ENCODE results near the gene NCEH1. TPM values are rescaled to one million over a fixed set of nuclear protein-coding genes. Genes with fewer than 3 reads are reported as not detected.

NCEH1 gene
- polyA plus RNA-seq, 1 of the 3 experiments (the other 2 are of a cell fraction) = 7.5 TPM

- Histone ChIP-seq H2AFZ (ENCODE audit: low read depth) (no peak overlapping the region), H3K27me3 (ENCODE audit: insufficient read depth) (no peaks in the 10 kb centered on the region)
- 70% methylated on average over 2 of the region's 2 CpGs for WGBS (ENCODE audit: low lambda C conversion rate)
These were observed 18.0 kb downstream of the NCEH1 start for GRCh38 chr3:172692751-172693338.

DNA sequence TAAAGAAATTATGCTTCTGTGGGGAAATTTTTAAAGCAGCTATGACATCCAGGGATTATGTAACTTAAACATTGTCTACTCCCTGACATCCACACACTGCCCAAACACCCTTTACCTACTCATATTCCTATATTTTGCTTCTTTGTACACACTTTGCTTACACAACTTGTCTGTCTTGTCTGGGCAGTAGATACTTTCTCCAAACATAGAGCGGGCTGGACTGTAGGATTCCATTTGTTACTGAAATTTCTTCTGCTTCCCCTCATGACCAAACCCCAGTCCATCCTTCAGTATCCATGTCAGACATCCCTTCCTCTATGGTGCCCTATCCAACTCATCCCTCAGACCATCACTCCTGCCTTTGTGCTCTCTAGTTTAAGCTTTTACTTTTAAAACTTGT, 19.9 kb downstream of the NCEH1 start:
- H3K4me3 ChIP-seq (ENCODE audit: low read depth in 2 of 2, low read length in 1 of 2) = no peak overlapping the region
- CTCF ChIA-PET = interaction anchor here (0.8 to 2.2 kb wide), 2 partner anchors 14 to 16 kb away, joined by 3 to 11 read pairs; no protein-coding TSS in a partner anchor
- peaks cover 2% of the 10 kb centered on the region for H3F3A ChIP-seq (replicated peaks; ENCODE audit: insufficient read depth)
- no peaks in the 10 kb centered on the region for H3K27me3 ChIP-seq (ENCODE audit: insufficient read depth)
- H3K9ac ChIP-seq = no peak overlapping the region
- no peak overlapping the region for H2AFZ ChIP-seq (ENCODE audit: low read depth)
- H3K9me2 ChIP-seq = no peaks in the 10 kb centered on the region
- H3K9me3 ChIP-seq = no peaks in the 10 kb centered on the region
- H3K79me2 ChIP-seq (ENCODE audit: insufficient read depth) = peaks cover 32% of the 10 kb centered on the region; the same call in 1 of the 2 replicates
- DNase-seq = no peak
- no peaks in the 10 kb centered on the region for H4K20me1 ChIP-seq (ENCODE audit: insufficient read depth)
- 100% methylated on average over 1 of the region's 1 CpG for WGBS (ENCODE audit: low lambda C conversion rate)
- H3K4me2 ChIP-seq = no peak overlapping the region
- POLR2A ChIA-PET = no interaction called here
- no peak for TF ChIP-seq FOXJ3 (CRISPR knock-in tag; IDR thresholded peaks at IDR 0.05)
- no peak for TF ChIP-seq MAX (IDR thresholded peaks at IDR 0.05; ENCODE audit: low read depth)
- TF ChIP-seq RAD21 (IDR thresholded peaks at IDR 0.05; ENCODE audit: low read length) = no peak
- TF ChIP-seq NFIC (IDR thresholded peaks at IDR 0.05; ENCODE audit: borderline replicate concordance) = no peak
- no peak for TF ChIP-seq RFX5 (IDR thresholded peaks at IDR 0.05; ENCODE audit: low read length)
- TF ChIP-seq TCF12 (IDR thresholded peaks at IDR 0.05) = no peak
- TF ChIP-seq GABPA (IDR thresholded peaks at IDR 0.05; ENCODE audit: low read depth) = no peak
- no peak for TF ChIP-seq ELF1 (IDR thresholded peaks at IDR 0.05)
- TF ChIP-seq EZH2phosphoT487 (IDR thresholded peaks at IDR 0.05; ENCODE audit: borderline replicate concordance, low read depth) = no peak
- no peak for TF ChIP-seq SIN3A (IDR thresholded peaks at IDR 0.05; ENCODE audit: borderline replicate concordance, low read depth, low read length)
- TF ChIP-seq MEF2A (IDR thresholded peaks at IDR 0.05; ENCODE audit: borderline replicate concordance, low read depth) = no peak
- no peak for TF ChIP-seq MXI1 (IDR thresholded peaks at IDR 0.05; ENCODE audit: low read depth, low read length)
- TF ChIP-seq, protein P1, sequence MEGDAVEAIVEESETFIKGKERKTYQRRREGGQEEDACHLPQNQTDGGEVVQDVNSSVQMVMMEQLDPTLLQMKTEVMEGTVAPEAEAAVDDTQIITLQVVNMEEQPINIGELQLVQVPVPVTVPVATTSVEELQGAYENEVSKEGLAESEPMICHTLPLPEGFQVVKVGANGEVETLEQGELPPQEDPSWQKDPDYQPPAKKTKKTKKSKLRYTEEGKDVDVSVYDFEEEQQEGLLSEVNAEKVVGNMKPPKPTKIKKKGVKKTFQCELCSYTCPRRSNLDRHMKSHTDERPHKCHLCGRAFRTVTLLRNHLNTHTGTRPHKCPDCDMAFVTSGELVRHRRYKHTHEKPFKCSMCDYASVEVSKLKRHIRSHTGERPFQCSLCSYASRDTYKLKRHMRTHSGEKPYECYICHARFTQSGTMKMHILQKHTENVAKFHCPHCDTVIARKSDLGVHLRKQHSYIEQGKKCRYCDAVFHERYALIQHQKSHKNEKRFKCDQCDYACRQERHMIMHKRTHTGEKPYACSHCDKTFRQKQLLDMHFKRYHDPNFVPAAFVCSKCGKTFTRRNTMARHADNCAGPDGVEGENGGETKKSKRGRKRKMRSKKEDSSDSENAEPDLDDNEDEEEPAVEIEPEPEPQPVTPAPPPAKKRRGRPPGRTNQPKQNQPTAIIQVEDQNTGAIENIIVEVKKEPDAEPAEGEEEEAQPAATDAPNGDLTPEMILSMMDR (IDR thresholded peaks at IDR 0.05) = no peak
- TF ChIP-seq JUND (IDR thresholded peaks at IDR 0.05) = no peak
- no peak for TF ChIP-seq PBX3 (IDR thresholded peaks at IDR 0.05)
- TF ChIP-seq NRF1 (IDR thresholded peaks at IDR 0.05; ENCODE audit: low read depth, low read length) = no peak
- TF ChIP-seq YY1 (IDR thresholded peaks at IDR 0.05; ENCODE audit: low read depth) = no peak
- H3K27ac ChIP-seq (ENCODE audit: low read depth in 2 of 2, low read length in 1 of 2) = no peak overlapping the region
- H3K4me1 ChIP-seq (ENCODE audit: control insufficient read depth in 1 of 2, insufficient read depth in 2 of 2, low read depth in 1 of 2, low read length in 1 of 2) = no peaks in the 10 kb centered on the region
- no peaks in the 10 kb centered on the region for H3K36me3 ChIP-seq (replicated peaks in 1 of 2; ENCODE audit: control insufficient read depth in 1 of 2, insufficient read depth in 2 of 2, low read length in 1 of 2)

More at GRCh38 chr3:172692751-172693338, 18.0 kb downstream of the NCEH1 start:
- no peaks in the 10 kb centered on the region for H3F3A ChIP-seq (replicated peaks; ENCODE audit: insufficient read depth)
- H3K4me2 ChIP-seq = no peak overlapping the region
- TF ChIP-seq RXRA (IDR thresholded peaks at IDR 0.05; ENCODE audit: borderline replicate concordance, low read depth) (no peak), EZH2phosphoT487 (IDR thresholded peaks at IDR 0.05; ENCODE audit: borderline replicate concordance, low read depth) (no peak), FOXM1 (IDR thresholded peaks at IDR 0.05; ENCODE audit: low read depth) (no peak), MXI1 (IDR thresholded peaks at IDR 0.05; ENCODE audit: low read depth, low read length) (no peak), EP300 (IDR thresholded peaks at IDR 0.05; ENCODE audit: borderline replicate concordance in 1 of 2, low read depth in 1 of 2, low read length in 1 of 2) (no peak), SMC3 (IDR thresholded peaks at IDR 0.05; ENCODE audit: low read depth, low read length) (no peak), RCOR1 (IDR thresholded peaks at IDR 0.05; ENCODE audit: low read length) (no peak), NRF1 (IDR thresholded peaks at IDR 0.05; ENCODE audit: low read depth, low read length) (no peak), GATA2 (CRISPR knock-in tag; IDR thresholded peaks at IDR 0.05) (no peak), TAF1 (IDR thresholded peaks at IDR 0.05; ENCODE audit: borderline replicate concordance, low read depth, low read length) (no peak), TCF12 (IDR thresholded peaks at IDR 0.05) (no peak), FOXJ3 (CRISPR knock-in tag; IDR thresholded peaks at IDR 0.05) (no peak), RFX5 (IDR thresholded peaks at IDR 0.05; ENCODE audit: low read length) (no peak), ELF1 (IDR thresholded peaks at IDR 0.05) (no peak)
- TF ChIP-seq, protein P1 (IDR thresholded peaks at IDR 0.05) = no peak
- H3K9ac ChIP-seq = no peak overlapping the region
- CTCF ChIA-PET = interaction anchor here (0.7 to 2.2 kb wide), 6 partner anchors 16 to 1635 kb away, joined by 3 to 11 read pairs (median 4); partner anchors contain the start of gene NCEH1
- DNase-seq = no peak
- H3K27ac ChIP-seq (ENCODE audit: low read depth in 2 of 2, low read length in 1 of 2) = no peak overlapping the region
- POLR2A ChIA-PET = no interaction called here
- peaks cover 39% of the 10 kb centered on the region; the same call in 1 of the 2 replicates for H3K79me2 ChIP-seq (ENCODE audit: insufficient read depth)
- H3K9me3 ChIP-seq = no peaks in the 10 kb centered on the region
- no peak overlapping the region for H3K4me3 ChIP-seq (ENCODE audit: low read depth in 2 of 2, low read length in 1 of 2)
- H3K9me2 ChIP-seq = no peaks in the 10 kb centered on the region
- H3K36me3 ChIP-seq (replicated peaks in 1 of 2; ENCODE audit: control insufficient read depth in 1 of 2, insufficient read depth in 2 of 2, low read length in 1 of 2) = no peaks in the 10 kb centered on the region
- H3K4me1 ChIP-seq (ENCODE audit: control insufficient read depth in 1 of 2, insufficient read depth in 2 of 2, low read depth in 1 of 2, low read length in 1 of 2) = no peaks in the 10 kb centered on the region
- no peaks in the 10 kb centered on the region for H4K20me1 ChIP-seq (ENCODE audit: insufficient read depth)
